Fibroblast of the aortic adventitia (primary cell): ENCODE measurements around the gene RAD51B. TPM values are rescaled to one million over a fixed set of nuclear protein-coding genes. Genes with fewer than 3 reads are reported as not detected.

Experiments
- DNase-seq: peaks from one replicate; pipeline ENCODE4 v3.0.0-alpha.2; 2010; ENCODE audit warnings: low read depth
- H3K4me3 ChIP-seq: 2 replicates; pipeline ENCODE4 v1.5.1; 2011; ENCODE audit warnings: low read depth, mild to moderate bottlenecking, control low read depth, low read length, moderate library complexity
- total RNA-seq: library from RNA; depleted of rRNA; stranded (reverse); fragments of >200 nt; gene quantifications from 2 replicates; pipeline ENCODE4 v1.2.3, GENCODE V29; 2012; ENCODE audit warnings: low replicate concordance
- TF ChIP-seq, protein P1 (sequence below): IDR thresholded peaks from 2 replicates; pipeline ENCODE4 v1.5.1; 2011; ENCODE audit warnings: mild to moderate bottlenecking, low read length, control low read depth, inconsistent platforms; ENCODE audit not compliant: insufficient read depth

The RAD51B gene
- total RNA-seq, 1 donor, result 28.7 TPM

- DNase-seq, result peak; percentile 89
- TF ChIP-seq, protein P1, sequence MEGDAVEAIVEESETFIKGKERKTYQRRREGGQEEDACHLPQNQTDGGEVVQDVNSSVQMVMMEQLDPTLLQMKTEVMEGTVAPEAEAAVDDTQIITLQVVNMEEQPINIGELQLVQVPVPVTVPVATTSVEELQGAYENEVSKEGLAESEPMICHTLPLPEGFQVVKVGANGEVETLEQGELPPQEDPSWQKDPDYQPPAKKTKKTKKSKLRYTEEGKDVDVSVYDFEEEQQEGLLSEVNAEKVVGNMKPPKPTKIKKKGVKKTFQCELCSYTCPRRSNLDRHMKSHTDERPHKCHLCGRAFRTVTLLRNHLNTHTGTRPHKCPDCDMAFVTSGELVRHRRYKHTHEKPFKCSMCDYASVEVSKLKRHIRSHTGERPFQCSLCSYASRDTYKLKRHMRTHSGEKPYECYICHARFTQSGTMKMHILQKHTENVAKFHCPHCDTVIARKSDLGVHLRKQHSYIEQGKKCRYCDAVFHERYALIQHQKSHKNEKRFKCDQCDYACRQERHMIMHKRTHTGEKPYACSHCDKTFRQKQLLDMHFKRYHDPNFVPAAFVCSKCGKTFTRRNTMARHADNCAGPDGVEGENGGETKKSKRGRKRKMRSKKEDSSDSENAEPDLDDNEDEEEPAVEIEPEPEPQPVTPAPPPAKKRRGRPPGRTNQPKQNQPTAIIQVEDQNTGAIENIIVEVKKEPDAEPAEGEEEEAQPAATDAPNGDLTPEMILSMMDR, result no peak
These were observed 847.8 kb downstream of the RAD51B start for GRCh38 chr14:68667313-68667791.

DNA sequence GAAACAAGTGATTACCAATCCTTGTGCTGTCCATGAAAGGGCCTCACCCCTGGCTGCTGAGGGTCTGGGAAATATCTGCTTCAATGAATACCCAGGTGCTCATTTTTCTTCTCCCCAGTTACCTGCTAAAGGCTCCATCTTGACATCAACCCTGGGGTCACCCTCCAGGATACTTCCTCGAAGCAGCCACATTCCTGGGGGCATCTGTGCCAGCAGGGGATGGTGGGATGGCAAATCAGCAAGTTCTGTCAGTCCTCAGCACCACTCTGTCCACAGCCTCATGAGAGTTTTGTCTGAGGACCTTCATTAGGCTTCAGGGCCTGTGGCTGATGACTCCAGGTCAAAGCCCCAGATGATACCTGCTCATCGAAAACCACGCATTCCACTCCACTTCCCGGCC is 848.4 kb downstream of the RAD51B start:
- H3K4me3 ChIP-seq, result no peak overlapping the region
- no peak for DNase-seq
- TF ChIP-seq, protein P1, result no peak

More at GRCh38 chr14:68667313-68667791, 847.8 kb downstream of the RAD51B start:
- H3K4me3 ChIP-seq, result no peak overlapping the region

GRCh38 chr14:68668531-68668930 is 849.0 kb downstream of the RAD51B start:
- TF ChIP-seq, protein P1, result no peak
- no peak for DNase-seq
- no peak overlapping the region for H3K4me3 ChIP-seq

DNA sequence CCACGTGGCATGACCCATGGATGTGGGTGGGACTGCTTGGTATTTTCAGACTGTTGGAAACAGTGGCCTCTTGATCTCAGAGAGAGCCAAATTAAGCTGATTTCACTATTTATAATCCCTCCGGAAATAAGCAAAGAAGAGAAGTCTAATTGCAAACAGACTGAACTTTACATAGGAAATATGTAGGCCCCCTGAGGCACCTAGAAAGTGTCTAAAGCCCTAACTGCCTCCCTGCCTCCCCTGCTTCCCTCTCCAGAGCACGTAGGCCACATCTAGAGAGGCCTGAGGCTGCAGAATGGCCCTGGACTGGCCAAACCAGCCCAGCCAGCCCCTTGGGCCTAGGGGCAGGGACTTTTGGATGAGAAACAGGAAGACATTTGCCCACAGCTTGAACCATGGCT is 849.5 kb downstream of the RAD51B start:
- TF ChIP-seq, protein P1, result no peak
- H3K4me3 ChIP-seq, result no peak overlapping the region
- DNase-seq, result no peak

- TF ChIP-seq, protein P1, result no peak
- H3K4me3 ChIP-seq, result no peak overlapping the region
- no peak for DNase-seq
These were observed 850.2 kb downstream of the RAD51B start for GRCh38 chr14:68669603-68670358.

DNA sequence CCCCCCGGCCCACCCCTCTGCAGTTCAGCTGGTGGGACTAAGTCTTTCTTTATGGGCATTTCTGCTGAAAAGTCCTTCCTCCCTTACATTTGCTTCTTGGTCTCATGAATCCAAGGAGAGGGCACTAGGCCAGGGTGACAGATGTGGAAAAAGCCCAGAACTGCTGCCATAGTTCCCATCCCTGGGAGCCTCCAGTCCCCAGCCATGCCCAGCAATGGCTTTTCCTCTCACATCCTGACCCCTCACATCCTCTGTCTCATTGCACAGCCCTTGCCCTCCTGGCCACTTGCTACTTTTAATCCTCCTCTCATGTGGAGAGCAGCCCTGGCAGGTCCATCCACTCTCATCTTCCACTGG is 850.8 kb downstream of the RAD51B start:
- no peak for DNase-seq
- no peak overlapping the region for H3K4me3 ChIP-seq
- TF ChIP-seq, protein P1, result no peak

DNA sequence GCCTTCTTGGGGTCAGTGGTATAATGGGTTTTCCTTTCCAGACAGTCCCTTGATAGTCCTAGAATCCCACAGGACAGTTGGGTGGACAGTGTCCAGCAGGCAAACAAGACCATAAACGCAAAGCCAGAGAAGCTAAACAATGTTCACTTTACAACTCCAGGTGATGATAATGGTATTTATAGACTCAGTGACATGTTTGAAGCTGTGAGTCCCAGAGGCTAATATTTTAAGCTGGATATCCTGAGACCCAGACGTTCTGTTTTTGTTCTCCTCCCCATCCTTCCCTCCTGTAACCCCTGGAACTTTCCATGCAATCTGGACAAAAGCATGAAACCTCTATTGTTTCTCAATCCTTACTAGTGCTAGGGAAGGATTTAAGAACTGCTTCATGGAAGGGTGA is 852.3 kb downstream of the RAD51B start:
- TF ChIP-seq, protein P1, result no peak
- H3K4me3 ChIP-seq, result no peak overlapping the region
- DNase-seq, result no peak
